ENCODE results near the gene EPHB2.
"Not testable (repeated sequence)": the region's sequence is repeated elsewhere in the genome, so short reads cannot be mapped to it uniquely, and the experiment has no call there.

The EPHB2 gene

GRCh38 chr1:22830757-22831340 lies 120.2 kb downstream of the EPHB2 start:
- peaks cover 15% of the 10 kb centered on the region for H3K4me1 ChIP-seq (ENCODE audit: control insufficient read depth, insufficient read depth, low read length)
- H3K27me3 ChIP-seq (ENCODE audit: control insufficient read depth in 1 of 2, insufficient read depth in 2 of 2, low read length in 2 of 2) = peaks cover 3% of the 10 kb centered on the region in 2 donors
- no peak overlapping the region for H3K4me3 ChIP-seq (ENCODE audit: low read length in 2 of 2)
- no peaks in the 10 kb centered on the region for H3K9me3 ChIP-seq (ENCODE audit: control insufficient read depth in 2 of 2, low read length in 2 of 2)
- no peak overlapping the region for H3K9ac ChIP-seq (ENCODE audit: low read length in 2 of 2)
- no peaks in the 10 kb centered on the region for H3K36me3 ChIP-seq (ENCODE audit: control insufficient read depth in 2 of 2, insufficient read depth in 2 of 2, low read length in 2 of 2)
- no peak overlapping the region for H3K27ac ChIP-seq (ENCODE audit: low read length)

GRCh38 chr1:22831729-22832413 lies 121.2 kb downstream of the EPHB2 start:
- H3K4me3 ChIP-seq (ENCODE audit: low read length in 2 of 2) = no peak overlapping the region
- H3K27ac ChIP-seq (ENCODE audit: low read length) = no peak overlapping the region
- peaks cover 3% of the 10 kb centered on the region in 2 donors for H3K27me3 ChIP-seq (ENCODE audit: control insufficient read depth in 1 of 2, insufficient read depth in 2 of 2, low read length in 2 of 2)
- no peaks in the 10 kb centered on the region for H3K36me3 ChIP-seq (ENCODE audit: control insufficient read depth in 2 of 2, insufficient read depth in 2 of 2, low read length in 2 of 2)
- H3K9me3 ChIP-seq (ENCODE audit: control insufficient read depth in 2 of 2, low read length in 2 of 2) = no peaks in the 10 kb centered on the region
- no peak overlapping the region for H3K9ac ChIP-seq (ENCODE audit: low read length in 2 of 2)
- H3K4me1 ChIP-seq (ENCODE audit: control insufficient read depth, insufficient read depth, low read length) = peaks cover 11% of the 10 kb centered on the region

GRCh38 chr1:22832414-22832786 lies 121.8 kb downstream of the EPHB2 start:
- Histone ChIP-seq H3K9ac (ENCODE audit: low read length in 2 of 2) (no peak overlapping the region), H3K4me1 (ENCODE audit: control insufficient read depth, insufficient read depth, low read length) (peaks cover 5% of the 10 kb centered on the region), H3K27me3 (ENCODE audit: control insufficient read depth in 1 of 2, insufficient read depth in 2 of 2, low read length in 2 of 2) (peaks cover 3% of the 10 kb centered on the region in 2 donors), H3K9me3 (ENCODE audit: control insufficient read depth in 2 of 2, low read length in 2 of 2) (no peaks in the 10 kb centered on the region), H3K4me3 (ENCODE audit: low read length in 2 of 2) (no peak overlapping the region), H3K27ac (ENCODE audit: low read length) (no peak overlapping the region), H3K36me3 (ENCODE audit: control insufficient read depth in 2 of 2, insufficient read depth in 2 of 2, low read length in 2 of 2) (no peaks in the 10 kb centered on the region)

- Histone ChIP-seq H3K4me3 (ENCODE audit: low read length in 2 of 2) (no peak overlapping the region), H3K27me3 (ENCODE audit: control insufficient read depth in 1 of 2, insufficient read depth in 2 of 2, low read length in 2 of 2) (peaks cover 3% of the 10 kb centered on the region in 2 donors), H3K9ac (ENCODE audit: low read length in 2 of 2) (no peak overlapping the region), H3K36me3 (ENCODE audit: control insufficient read depth in 2 of 2, insufficient read depth in 2 of 2, low read length in 2 of 2) (no peaks in the 10 kb centered on the region), H3K4me1 (ENCODE audit: control insufficient read depth, insufficient read depth, low read length) (no peaks in the 10 kb centered on the region), H3K27ac (ENCODE audit: low read length) (no peak overlapping the region), H3K9me3 (ENCODE audit: control insufficient read depth in 2 of 2, low read length in 2 of 2) (no peaks in the 10 kb centered on the region)
Observed at GRCh38 chr1:22833699-22834098, 123.1 kb downstream of the EPHB2 start.

GRCh38 chr1:22834420-22834819 lies 123.8 kb downstream of the EPHB2 start:
- not testable (repeated sequence) for H3K4me1 ChIP-seq (ENCODE audit: control insufficient read depth, insufficient read depth, low read length); H3K4me3 ChIP-seq (ENCODE audit: low read length in 2 of 2); H3K27me3 ChIP-seq (ENCODE audit: control insufficient read depth in 1 of 2, insufficient read depth in 2 of 2, low read length in 2 of 2); H3K27ac ChIP-seq (ENCODE audit: low read length); H3K9me3 ChIP-seq (ENCODE audit: control insufficient read depth in 2 of 2, low read length in 2 of 2); H3K36me3 ChIP-seq (ENCODE audit: control insufficient read depth in 2 of 2, insufficient read depth in 2 of 2, low read length in 2 of 2); H3K9ac ChIP-seq (ENCODE audit: low read length in 2 of 2)

- Histone ChIP-seq H3K9ac (ENCODE audit: low read length in 2 of 2) (no peak overlapping the region), H3K9me3 (ENCODE audit: control insufficient read depth in 2 of 2, low read length in 2 of 2) (no peaks in the 10 kb centered on the region), H3K27me3 (ENCODE audit: control insufficient read depth in 1 of 2, insufficient read depth in 2 of 2, low read length in 2 of 2) (peaks cover 3% of the 10 kb centered on the region in 2 donors), H3K4me1 (ENCODE audit: control insufficient read depth, insufficient read depth, low read length) (no peaks in the 10 kb centered on the region), H3K36me3 (ENCODE audit: control insufficient read depth in 2 of 2, insufficient read depth in 2 of 2, low read length in 2 of 2) (no peaks in the 10 kb centered on the region), H3K27ac (ENCODE audit: low read length) (no peak overlapping the region), H3K4me3 (ENCODE audit: low read length in 2 of 2) (no peak overlapping the region)
Observed at GRCh38 chr1:22835636-22836319, 125.1 kb downstream of the EPHB2 start.

GRCh38 chr1:22836850-22837249 lies 126.2 kb downstream of the EPHB2 start:
- Histone ChIP-seq H3K9me3 (ENCODE audit: control insufficient read depth in 2 of 2, low read length in 2 of 2) (no peaks in the 10 kb centered on the region), H3K27ac (ENCODE audit: low read length) (no peak overlapping the region), H3K4me3 (ENCODE audit: low read length in 2 of 2) (no peak overlapping the region), H3K36me3 (ENCODE audit: control insufficient read depth in 2 of 2, insufficient read depth in 2 of 2, low read length in 2 of 2) (no peaks in the 10 kb centered on the region), H3K4me1 (ENCODE audit: control insufficient read depth, insufficient read depth, low read length) (peaks cover 2% of the 10 kb centered on the region), H3K9ac (ENCODE audit: low read length in 2 of 2) (no peak overlapping the region), H3K27me3 (ENCODE audit: control insufficient read depth in 1 of 2, insufficient read depth in 2 of 2, low read length in 2 of 2) (peaks cover 3% of the 10 kb centered on the region in 2 donors)

- peaks cover 1 to 3% of the 10 kb centered on the region in 2 donors for H3K27me3 ChIP-seq (ENCODE audit: control insufficient read depth in 1 of 2, insufficient read depth in 2 of 2, low read length in 2 of 2)
- no peak overlapping the region for H3K4me3 ChIP-seq (ENCODE audit: low read length in 2 of 2)
- H3K4me1 ChIP-seq (ENCODE audit: control insufficient read depth, insufficient read depth, low read length) = peaks cover 3% of the 10 kb centered on the region
- no peak overlapping the region for H3K27ac ChIP-seq (ENCODE audit: low read length)
- no peaks in the 10 kb centered on the region for H3K9me3 ChIP-seq (ENCODE audit: control insufficient read depth in 2 of 2, low read length in 2 of 2)
- H3K9ac ChIP-seq (ENCODE audit: low read length in 2 of 2) = no peak overlapping the region
- no peaks in the 10 kb centered on the region for H3K36me3 ChIP-seq (ENCODE audit: control insufficient read depth in 2 of 2, insufficient read depth in 2 of 2, low read length in 2 of 2)
Observed at GRCh38 chr1:22837332-22837731, 126.7 kb downstream of the EPHB2 start.

GRCh38 chr1:22838965-22839364 lies 128.3 kb downstream of the EPHB2 start:
- Histone ChIP-seq H3K27ac (ENCODE audit: low read length) (no peak overlapping the region), H3K36me3 (ENCODE audit: control insufficient read depth in 2 of 2, insufficient read depth in 2 of 2, low read length in 2 of 2) (no peaks in the 10 kb centered on the region), H3K4me1 (ENCODE audit: control insufficient read depth, insufficient read depth, low read length) (peaks cover 3% of the 10 kb centered on the region), H3K4me3 (ENCODE audit: low read length in 2 of 2) (no peak overlapping the region), H3K27me3 (ENCODE audit: control insufficient read depth in 1 of 2, insufficient read depth in 2 of 2, low read length in 2 of 2) (peaks cover 0 to 2% of the 10 kb centered on the region in 2 donors), H3K9ac (ENCODE audit: low read length in 2 of 2) (no peak overlapping the region), H3K9me3 (ENCODE audit: control insufficient read depth in 2 of 2, low read length in 2 of 2) (no peaks in the 10 kb centered on the region)

- H3K27ac ChIP-seq (ENCODE audit: low read length) = no peak overlapping the region
- H3K36me3 ChIP-seq (ENCODE audit: control insufficient read depth in 2 of 2, insufficient read depth in 2 of 2, low read length in 2 of 2) = no peaks in the 10 kb centered on the region
- H3K4me1 ChIP-seq (ENCODE audit: control insufficient read depth, insufficient read depth, low read length) = peaks cover 3% of the 10 kb centered on the region
- H3K9ac ChIP-seq (ENCODE audit: low read length in 2 of 2) = no peak overlapping the region
- no peak overlapping the region for H3K4me3 ChIP-seq (ENCODE audit: low read length in 2 of 2)
- H3K9me3 ChIP-seq (ENCODE audit: control insufficient read depth in 2 of 2, low read length in 2 of 2) = no peaks in the 10 kb centered on the region
- H3K27me3 ChIP-seq (ENCODE audit: control insufficient read depth in 1 of 2, insufficient read depth in 2 of 2, low read length in 2 of 2) = peaks cover 0 to 6% of the 10 kb centered on the region in 2 donors
Observed at GRCh38 chr1:22839806-22840205, 129.2 kb downstream of the EPHB2 start.

- Histone ChIP-seq H3K9me3 (ENCODE audit: control insufficient read depth in 2 of 2, low read length in 2 of 2) (no peaks in the 10 kb centered on the region), H3K4me3 (ENCODE audit: low read length in 2 of 2) (no peak overlapping the region), H3K36me3 (ENCODE audit: control insufficient read depth in 2 of 2, insufficient read depth in 2 of 2, low read length in 2 of 2) (no peaks in the 10 kb centered on the region), H3K27ac (ENCODE audit: low read length) (no peak overlapping the region), H3K9ac (ENCODE audit: low read length in 2 of 2) (no peak overlapping the region), H3K4me1 (ENCODE audit: control insufficient read depth, insufficient read depth, low read length) (peaks cover 3% of the 10 kb centered on the region), H3K27me3 (ENCODE audit: control insufficient read depth in 1 of 2, insufficient read depth in 2 of 2, low read length in 2 of 2) (peaks cover 0 to 6% of the 10 kb centered on the region in 2 donors)
Observed at GRCh38 chr1:22841142-22841541, 130.5 kb downstream of the EPHB2 start.
